Neural progenitor cell (in vitro differentiated cells): Measurements from ENCODE around the gene RGPD3. TPM values are rescaled to one million over a fixed set of nuclear protein-coding genes. Genes with fewer than 3 reads are reported as not detected.
"Not testable (repeated sequence)": the region's sequence is repeated elsewhere in the genome, so short reads cannot be mapped to it uniquely, and the experiment has no call there.

Experiments
- DNase-seq: peaks from one replicate; pipeline ENCODE4 v3.0.0-alpha.2; 2016; ENCODE audit warnings: low spot score
- H2AFZ ChIP-seq: fragments of 200-600 bp; sonication (generic); replicated peaks from 2 replicates; pipeline ENCODE4 v1.6.1; 2016; ENCODE audit warnings: antibody characterized with exemption
- H3F3A ChIP-seq: fragments of 200-600 bp; sonication (generic); 2 replicates; pipeline ENCODE4 v1.6.1; 2016; ENCODE audit warnings: antibody characterized with exemption, low read depth
- H3K27ac ChIP-seq: fragments of 200-600 bp; sonication (generic); 2 replicates; pipeline ENCODE4 v1.5.1; 2016; ENCODE audit warnings: mild to moderate bottlenecking
- H3K27me3 ChIP-seq: fragments of 200-600 bp; sonication (generic); 2 replicates; pipeline ENCODE4 v1.6.1; 2016; ENCODE audit warnings: mild to moderate bottlenecking, moderate library complexity
- H3K36me3 ChIP-seq: fragments of 200-600 bp; sonication (generic); 2 replicates; pipeline ENCODE4 v1.5.1; 2016
- H3K4me1 ChIP-seq: fragments of 200-600 bp; sonication (generic); 2 replicates; pipeline ENCODE4 v1.6.1; 2016; ENCODE audit warnings: mixed run types
- H3K4me2 ChIP-seq: fragments of 200-600 bp; sonication (generic); 2 replicates; pipeline ENCODE4 v1.6.1; 2016
- H3K4me3 ChIP-seq: fragments of 200-600 bp; sonication (generic); 2 replicates; pipeline ENCODE4 v1.5.1; 2016
- H3K79me2 ChIP-seq: fragments of 200-600 bp; sonication (generic); 2 replicates; pipeline ENCODE4 v1.6.1; 2016; ENCODE audit warnings: low read depth
- H3K9ac ChIP-seq: fragments of 200-600 bp; sonication (generic); 2 replicates; pipeline ENCODE4 v1.6.1; 2016
- H3K9me3 ChIP-seq: fragments of 200-600 bp; sonication (generic); 2 replicates; pipeline ENCODE4 v1.5.1; 2016; ENCODE audit warnings: low read depth
- H4K20me1 ChIP-seq: fragments of 200-600 bp; sonication (generic); 2 replicates; pipeline ENCODE4 v1.6.1; 2016; ENCODE audit warnings: low read depth
- H3K27ac Mint-ChIP-seq: 3 replicates; pipeline ENCODE4 v1.8.0; 2021; ENCODE audit warnings: mixed read lengths
- H3K27me3 Mint-ChIP-seq: 2 replicates; pipeline ENCODE4 v1.8.0; 2022; ENCODE audit warnings: low read depth, mild to moderate bottlenecking, inconsistent platforms, moderate library complexity, mixed read lengths; ENCODE audit not compliant: insufficient read depth
- H3K36me3 Mint-ChIP-seq: 3 replicates; pipeline ENCODE4 v1.8.0; 2021; ENCODE audit warnings: mixed read lengths
- H3K4me1 Mint-ChIP-seq: 3 replicates; pipeline ENCODE4 v1.8.0; 2021; ENCODE audit warnings: mixed read lengths
- H3K4me3 Mint-ChIP-seq: 3 replicates; pipeline ENCODE4 v1.8.0; 2021; ENCODE audit warnings: mild to moderate bottlenecking, moderate library complexity, mixed read lengths
- H3K9me3 Mint-ChIP-seq: 3 replicates; pipeline ENCODE4 v1.8.0; 2020; ENCODE audit warnings: mixed read lengths
- CTCF ChIP-seq: fragments of 200-600 bp; sonication (generic); IDR thresholded peaks from 2 replicates; pipeline ENCODE4 v1.5.1; 2017; ENCODE audit warnings: antibody characterized with exemption, mild to moderate bottlenecking
- total RNA-seq: library from RNA; depleted of rRNA; stranded (reverse); fragments of >200 nt; gene quantifications from 2 replicates; pipeline ENCODE4 v1.2.3, GENCODE V29; 2015; ENCODE audit warnings: low replicate concordance

The RGPD3 gene
- total RNA-seq, 1 donor from 2014 or later: 0.07 TPM

DNA sequence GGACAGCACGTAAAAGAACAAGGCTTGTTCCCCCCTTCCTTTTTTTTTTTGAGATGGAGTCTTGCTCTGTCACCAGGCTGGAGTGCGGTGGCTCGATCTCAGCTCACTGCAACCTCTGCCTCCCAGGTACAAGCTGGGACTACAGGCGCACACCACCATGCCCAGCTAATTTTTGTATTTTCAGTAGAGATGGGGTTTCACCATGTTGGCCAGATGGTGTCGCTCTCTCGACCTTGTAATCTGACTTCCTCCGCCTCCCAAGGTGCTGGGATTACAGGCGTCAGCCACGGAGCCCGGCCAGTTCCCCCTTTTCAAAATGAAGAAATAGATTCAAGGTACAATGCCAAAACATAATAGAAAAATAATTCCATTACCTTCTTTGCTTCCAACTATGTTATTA is 6.3 kb downstream of the RGPD3 start:
- H3K9ac ChIP-seq, H3K27me3 ChIP-seq, H3K27me3 Mint-ChIP-seq, H3K36me3 Mint-ChIP-seq, H3K4me3 Mint-ChIP-seq, H3K79me2 ChIP-seq, H3K27ac ChIP-seq, H2AFZ ChIP-seq, H3K9me3 ChIP-seq, H4K20me1 ChIP-seq, H3K4me3 ChIP-seq, H3K9me3 Mint-ChIP-seq, H3K4me1 ChIP-seq, H3K4me2 ChIP-seq, H3K27ac Mint-ChIP-seq, H3K36me3 ChIP-seq, H3F3A ChIP-seq, H3K4me1 Mint-ChIP-seq: not testable (repeated sequence)
- TF ChIP-seq CTCF: peak; percentile 48
- DNase-seq: peak; percentile 28

- H3K36me3 ChIP-seq, H2AFZ ChIP-seq, H3K4me1 Mint-ChIP-seq, H3K9me3 Mint-ChIP-seq, H3K9ac ChIP-seq, H3K4me3 ChIP-seq, H3K27ac Mint-ChIP-seq, H3K27me3 ChIP-seq, H3K27ac ChIP-seq, H3K4me3 Mint-ChIP-seq, DNase-seq, H3K27me3 Mint-ChIP-seq, H3F3A ChIP-seq, H3K9me3 ChIP-seq, H4K20me1 ChIP-seq, H3K79me2 ChIP-seq, H3K36me3 Mint-ChIP-seq, H3K4me1 ChIP-seq, H3K4me2 ChIP-seq: not testable (repeated sequence)
Observed at GRCh38 chr2:106390680-106391079, 77.5 kb downstream of the RGPD3 start.

DNA sequence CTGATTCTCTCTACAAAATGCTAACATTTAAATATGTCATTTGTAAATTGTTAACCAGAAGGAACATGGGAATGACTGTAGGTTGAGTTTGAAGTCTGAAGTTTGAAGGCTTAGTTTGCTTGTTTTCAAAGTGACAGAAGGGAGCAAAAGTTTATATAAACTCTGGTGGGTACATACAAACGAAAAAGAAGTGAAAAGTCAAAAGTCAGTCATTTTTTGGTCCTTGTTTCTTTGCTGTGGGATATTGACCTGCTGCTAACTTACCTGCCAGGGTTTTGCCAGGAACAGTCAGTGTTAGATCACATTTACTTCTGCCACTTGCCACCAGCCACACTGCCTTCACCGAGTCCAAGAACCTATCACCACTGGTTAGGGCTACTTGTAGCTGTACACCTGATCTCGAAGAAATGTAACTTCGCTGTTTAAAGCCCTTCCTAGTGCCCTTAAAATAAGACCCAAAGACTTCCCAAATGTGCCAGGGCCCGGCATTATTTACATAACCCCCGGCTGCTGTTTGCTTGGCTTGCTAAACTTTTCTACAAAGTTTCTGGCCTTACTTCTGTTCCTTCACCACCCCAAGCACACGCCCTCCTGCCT is 79.3 kb downstream of the RGPD3 start:
- H3K9me3 ChIP-seq, DNase-seq, H3K4me2 ChIP-seq, H4K20me1 ChIP-seq, H3K27ac ChIP-seq, H3K27me3 Mint-ChIP-seq, H3F3A ChIP-seq, H3K9ac ChIP-seq, H3K36me3 Mint-ChIP-seq, H3K27me3 ChIP-seq, H3K4me3 Mint-ChIP-seq, H3K79me2 ChIP-seq, H2AFZ ChIP-seq, H3K4me3 ChIP-seq, H3K36me3 ChIP-seq, H3K4me1 ChIP-seq, H3K9me3 Mint-ChIP-seq, H3K27ac Mint-ChIP-seq: not testable (repeated sequence)
- peaks cover 11% of the 10 kb centered on the region for H3K4me1 Mint-ChIP-seq

GRCh38 chr2:106384548-106384947 is 83.7 kb downstream of the RGPD3 start:
- not testable (repeated sequence) for H3K27ac ChIP-seq, H4K20me1 ChIP-seq, H3K4me3 Mint-ChIP-seq, DNase-seq, H3K4me2 ChIP-seq, H2AFZ ChIP-seq, H3K4me3 ChIP-seq, H3K9me3 ChIP-seq, H3K27me3 ChIP-seq, H3K4me1 ChIP-seq, H3K36me3 Mint-ChIP-seq, H3F3A ChIP-seq, H3K79me2 ChIP-seq, H3K9ac ChIP-seq, H3K9me3 Mint-ChIP-seq, H3K36me3 ChIP-seq, H3K27me3 Mint-ChIP-seq
- H3K4me1 Mint-ChIP-seq: peaks cover 30% of the 10 kb centered on the region
- peak overlapping the region; percentile 15 for H3K27ac Mint-ChIP-seq

DNA sequence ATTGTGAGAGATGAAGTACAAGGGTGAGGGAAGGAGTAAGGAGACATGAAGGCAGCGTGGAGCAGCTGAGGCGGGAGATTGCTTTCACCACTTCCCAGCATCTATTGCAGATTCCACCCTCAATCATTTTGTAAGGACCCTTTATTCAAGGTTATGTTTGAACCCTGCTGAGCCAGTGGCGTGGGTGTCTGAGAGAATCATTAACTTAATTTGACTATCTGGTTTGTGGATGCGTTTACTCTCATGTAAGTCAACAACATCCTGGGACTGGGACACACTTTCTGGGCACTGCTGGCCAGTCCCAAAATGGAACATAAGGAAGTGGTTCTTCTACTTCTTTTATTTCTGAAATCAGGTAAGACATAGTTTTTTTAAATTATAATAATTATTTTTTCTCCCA is 86.3 kb downstream of the RGPD3 start:
- DNase-seq, H3F3A ChIP-seq, H3K4me2 ChIP-seq, H3K9me3 Mint-ChIP-seq, H3K9me3 ChIP-seq, H3K9ac ChIP-seq, H2AFZ ChIP-seq, H3K4me3 ChIP-seq, H3K27ac Mint-ChIP-seq, H3K4me3 Mint-ChIP-seq, H3K27me3 ChIP-seq, H3K36me3 ChIP-seq, H4K20me1 ChIP-seq, H3K27ac ChIP-seq, H3K79me2 ChIP-seq, H3K4me1 ChIP-seq, H3K27me3 Mint-ChIP-seq, H3K36me3 Mint-ChIP-seq: not testable (repeated sequence)
- peaks cover 30% of the 10 kb centered on the region for H3K4me1 Mint-ChIP-seq

- H3K4me1 ChIP-seq, H3K9me3 ChIP-seq, H3F3A ChIP-seq, H2AFZ ChIP-seq, H3K36me3 ChIP-seq, H3K79me2 ChIP-seq, H3K27ac ChIP-seq, DNase-seq, H3K9ac ChIP-seq, H3K27ac Mint-ChIP-seq, H3K27me3 Mint-ChIP-seq, H4K20me1 ChIP-seq, H3K36me3 Mint-ChIP-seq, H3K4me3 Mint-ChIP-seq, H3K4me3 ChIP-seq, H3K9me3 Mint-ChIP-seq, H3K4me2 ChIP-seq, H3K27me3 ChIP-seq: not testable (repeated sequence)
- peaks cover 25% of the 10 kb centered on the region for H3K4me1 Mint-ChIP-seq
Observed at GRCh38 chr2:106379567-106379966, 88.6 kb downstream of the RGPD3 start.

- H3K9me3 ChIP-seq, H4K20me1 ChIP-seq, H3K36me3 Mint-ChIP-seq, H3K36me3 ChIP-seq, H3K9ac ChIP-seq, DNase-seq, H3F3A ChIP-seq, H3K4me1 Mint-ChIP-seq, H3K27me3 ChIP-seq, H3K4me3 Mint-ChIP-seq, H3K79me2 ChIP-seq, H3K27me3 Mint-ChIP-seq, H2AFZ ChIP-seq, H3K4me1 ChIP-seq, H3K27ac ChIP-seq, H3K4me3 ChIP-seq, H3K27ac Mint-ChIP-seq, H3K4me2 ChIP-seq: not testable (repeated sequence)
- H3K9me3 Mint-ChIP-seq: peaks cover 10% of the 10 kb centered on the region
Observed at GRCh38 chr2:106369182-106369581, 99.0 kb downstream of the RGPD3 start.
